IMR-90 (cell line): ENCODE data around the gene PITPNM2. TPM values are rescaled to one million over a fixed set of nuclear protein-coding genes. Genes with fewer than 3 reads are reported as not detected.

Experiments
- ATAC-seq: fragments of 200-7000 bp; cut with Tn5 transposase; 2 replicates; pipeline ENCODE4 v1.9.1; 2020; ENCODE audit warnings: low read depth, mild to moderate bottlenecking, moderate library complexity
- BruUV-seq: library from RNA; stranded (reverse); fragments of 400-500 nt; replicated peaks from 2 replicates; lab custom pipeline; 2021; lab: Mats Ljungman, UMichigan
- CTCF ChIA-PET: fragments of 300-600 bp; formaldehyde crosslinking; extraction: SDS; loops from one replicate; lab custom pipeline; 2021; ENCODE audit warnings: antibody characterized with exemption; lab: Yijun Ruan, JAX
- POLR2A ChIA-PET: fragments of 300-600 bp; sonication (Branson Sonifier 250); formaldehyde crosslinking; loops from one replicate; lab custom pipeline; 2022; ENCODE audit warnings: antibody characterized with exemption; ENCODE audit not compliant: unreplicated experiment; lab: Charles Lee
- DNase-seq: peaks from one replicate; pipeline ENCODE4 v3.0.0; 2013
- H2AFZ ChIP-seq: replicated peaks from 2 replicates; pipeline ENCODE3; 2013; ENCODE audit warnings: low read length, mild to moderate bottlenecking; ENCODE audit not compliant: poor library complexity
- H2AK5ac ChIP-seq: 2 replicates; pipeline ENCODE4 v1.6.1; 2013; ENCODE audit warnings: low read depth, low read length, inconsistent platforms
- H2AK9ac ChIP-seq: replicated peaks from 2 replicates; pipeline ENCODE3; 2013; ENCODE audit warnings: mild to moderate bottlenecking, low read depth, low read length, moderate library complexity; ENCODE audit not compliant: poor library complexity
- H2BK120ac ChIP-seq: 2 replicates; pipeline ENCODE4 v1.6.1; 2013; ENCODE audit warnings: low read depth, low read length, inconsistent platforms
- H2BK15ac ChIP-seq: 3 replicates; pipeline ENCODE4 v1.6.1; 2013; ENCODE audit warnings: low read depth, low read length, inconsistent platforms
- H2BK20ac ChIP-seq: 2 replicates; pipeline ENCODE4 v1.6.1; 2013; ENCODE audit warnings: low read depth, mild to moderate bottlenecking, inconsistent platforms, low read length, moderate library complexity
- H2BK5ac ChIP-seq: 2 replicates; pipeline ENCODE4 v1.6.1; 2013; ENCODE audit warnings: mild to moderate bottlenecking, low read depth, low read length, inconsistent platforms; ENCODE audit not compliant: poor library complexity, severe bottlenecking
- H3K14ac ChIP-seq: replicated peaks from 2 replicates; pipeline ENCODE4 v1.6.1; 2013; ENCODE audit warnings: low read depth, low read length, inconsistent platforms
- H3K18ac ChIP-seq: 2 replicates; pipeline ENCODE4 v1.6.1; 2013; ENCODE audit warnings: low read depth, low read length, control low read depth
- H3K23ac ChIP-seq: 2 replicates; pipeline ENCODE4 v1.6.1; 2013; ENCODE audit warnings: low read depth, low read length, inconsistent platforms
- H3K27ac ChIP-seq: 2 replicates; pipeline ENCODE4 v1.5.1; 2013; ENCODE audit warnings: mild to moderate bottlenecking, control low read depth, low read length; ENCODE audit not compliant: insufficient read depth
- H3K27me3 ChIP-seq: 2 replicates; pipeline ENCODE4 v1.6.1; 2013; ENCODE audit warnings: low read length; ENCODE audit not compliant: control insufficient read depth, insufficient read depth
- H3K36me3 ChIP-seq: 2 replicates; pipeline ENCODE4 v1.6.1; 2013; ENCODE audit warnings: low read length, mixed read lengths; ENCODE audit not compliant: control insufficient read depth, insufficient read depth
- H3K4ac ChIP-seq: 2 replicates; pipeline ENCODE4 v1.6.1; 2013; ENCODE audit warnings: low read depth, low read length, inconsistent platforms
- H3K4me1 ChIP-seq: 2 replicates; pipeline ENCODE4 v1.6.1; 2013; ENCODE audit warnings: low read length, mixed read lengths; ENCODE audit not compliant: control insufficient read depth, insufficient read depth
- H3K4me2 ChIP-seq: 2 replicates; pipeline ENCODE4 v1.6.1; 2013; ENCODE audit warnings: low read depth, mild to moderate bottlenecking, control low read depth, low read length, moderate library complexity
- H3K4me3 ChIP-seq: 2 replicates; pipeline ENCODE4 v1.5.1; 2013; ENCODE audit warnings: low read depth, mild to moderate bottlenecking, control low read depth, low read length, moderate library complexity; ENCODE audit not compliant: insufficient read depth
- H3K56ac ChIP-seq: 2 replicates; pipeline ENCODE4 v1.6.1; 2013; ENCODE audit warnings: low read length, inconsistent platforms; ENCODE audit not compliant: insufficient read depth; ENCODE audit errors: extremely low read depth
- H3K79me1 ChIP-seq, 2 experiments: 2 replicates each; pipeline ENCODE4 v1.6.1; 2013; ENCODE audit warnings: low read length in 2 of 2, inconsistent platforms in 1 of 2, low read depth in 1 of 2
- H3K9ac ChIP-seq: 2 replicates; pipeline ENCODE4 v1.6.1; 2013; ENCODE audit warnings: low read depth, low read length, control low read depth
- H3K9me1 ChIP-seq: 2 replicates; pipeline ENCODE4 v1.6.1; 2013; ENCODE audit warnings: low read length, inconsistent platforms; ENCODE audit not compliant: insufficient read depth
- H3K9me3 ChIP-seq: 2 replicates; pipeline ENCODE4 v1.6.1; 2013; ENCODE audit warnings: low read length; ENCODE audit not compliant: control insufficient read depth, insufficient read depth
- H4K20me1 ChIP-seq: 2 replicates; pipeline ENCODE4 v1.6.1; 2013; ENCODE audit warnings: low read length, inconsistent platforms; ENCODE audit not compliant: insufficient read depth
- H4K5ac ChIP-seq: 2 replicates; pipeline ENCODE4 v1.6.1; 2013; ENCODE audit warnings: mild to moderate bottlenecking, low read depth, low read length, control low read depth
- H4K8ac ChIP-seq, 2 experiments: 2 replicates each; pipeline ENCODE4 v1.6.1; 2013; ENCODE audit warnings: low read depth in 2 of 2, low read length in 2 of 2, control low read depth in 1 of 2, inconsistent platforms in 1 of 2
- H4K91ac ChIP-seq: 2 replicates; pipeline ENCODE4 v1.6.1; 2013; ENCODE audit warnings: low read depth, low read length, inconsistent platforms; ENCODE audit not compliant: insufficient read depth
- BHLHE40 ChIP-seq: fragments of 150-350 bp; IDR thresholded peaks from 2 replicates; pipeline ENCODE4 v1.6.1; 2016; ENCODE audit warnings: mild to moderate bottlenecking, low read depth, low read length
- CEBPB ChIP-seq: IDR thresholded peaks from 2 replicates; pipeline ENCODE4 v1.6.1; 2012; ENCODE audit warnings: low read depth, low read length, improper control_type of control experiment
- CHD1 ChIP-seq: IDR thresholded peaks from 2 replicates; pipeline ENCODE4 v1.6.1; 2012; ENCODE audit warnings: low read depth, low read length, improper control_type of control experiment
- CTCF ChIP-seq: conservative IDR thresholded peaks from 2 replicates; pipeline ENCODE4 v1.5.1; 2012; ENCODE audit warnings: mild to moderate bottlenecking, low read depth, low read length, improper control_type of control experiment
- ELK1 ChIP-seq: fragments of 150-350 bp; IDR thresholded peaks from 2 replicates; pipeline ENCODE4 v1.6.1; 2016; ENCODE audit warnings: low read depth, mild to moderate bottlenecking, low read length, moderate library complexity, borderline replicate concordance
- FOS ChIP-seq: fragments of 150-350 bp; IDR thresholded peaks from 2 replicates; pipeline ENCODE4 v1.6.1; 2016; ENCODE audit warnings: low read depth, low read length
- MAFK ChIP-seq: IDR thresholded peaks from 2 replicates; pipeline ENCODE4 v1.6.1; 2012; ENCODE audit warnings: low read depth, low read length, improper control_type of control experiment
- MAZ ChIP-seq: IDR thresholded peaks from 2 replicates; pipeline ENCODE4 v1.6.1; 2012; ENCODE audit warnings: low read depth, mild to moderate bottlenecking, low read length, improper control_type of control experiment, moderate library complexity, borderline replicate concordance
- MXI1 ChIP-seq: IDR thresholded peaks from 2 replicates; pipeline ENCODE4 v1.6.1; 2012; ENCODE audit warnings: low read depth, mild to moderate bottlenecking, low read length, moderate library complexity, borderline replicate concordance
- NFE2L2 ChIP-seq: fragments of 150-350 bp; IDR thresholded peaks from 2 replicates; pipeline ENCODE4 v1.6.1; 2016; ENCODE audit warnings: low read depth, mild to moderate bottlenecking, low read length
- POLR2A ChIP-seq: IDR thresholded peaks from 2 replicates; pipeline ENCODE4 v1.6.1; 2012; ENCODE audit warnings: mild to moderate bottlenecking, low read depth, low read length
- RAD21 ChIP-seq: IDR thresholded peaks from 2 replicates; pipeline ENCODE4 v1.6.1; 2012; ENCODE audit warnings: low read length, improper control_type of control experiment
- RCOR1 ChIP-seq: IDR thresholded peaks from 2 replicates; pipeline ENCODE4 v1.6.1; 2012; ENCODE audit warnings: mild to moderate bottlenecking, low read length, improper control_type of control experiment; ENCODE audit not compliant: insufficient replicate concordance
- RFX5 ChIP-seq: IDR thresholded peaks from 2 replicates; pipeline ENCODE4 v1.8.0; 2012; ENCODE audit warnings: low read depth, mild to moderate bottlenecking, low read length, moderate library complexity
- WGBS, 2 experiments: methylation state at CpG; one replicate each; pipeline versions ENCODE4 v1.1.5 to v1.1.7; 2013; ENCODE audit warnings: missing lambda C conversion rate in 2 of 2; ENCODE audit not compliant: insufficient read length in 1 of 2; ENCODE audit errors: extremely low coverage in 2 of 2; 5-methylcytosine and 5-hydroxymethylcytosine counted together
- dilution Hi-C: fragments of 300-500 bp; cut with HindIII; formaldehyde crosslinking; loops from one replicate; pipeline ENCODE4 v1.14.3; 2018; ENCODE audit warnings: low sequenced_read_pairs; ENCODE audit not compliant: unreplicated experiment
- in situ Hi-C: fragments of 300-500 bp; cut with MboI; formaldehyde crosslinking; loops from 3 replicates; pipeline ENCODE4 v1.14.3; 2019; ENCODE audit warnings: low sequenced_read_pairs, inconsistent platforms, mixed read lengths
- intact Hi-C: fragments of 100-400 bp; cut with micrococcal nuclease; formaldehyde crosslinking; loops from 2 replicates; pipeline ENCODE4 v1.10.0; 2022
- polyA plus RNA-seq, 3 experiments: library from polyadenylated mRNA; depleted of rRNA; stranded (reverse); fragments of >200 nt; gene quantifications; 2 replicates each; pipeline ENCODE4 v1.2.3, GENCODE V29; 2012; ENCODE audit warnings: low replicate concordance in 1 of 3
- total RNA-seq: library from RNA; depleted of rRNA; stranded (reverse); fragments of >200 nt; gene quantifications from 2 replicates; pipeline ENCODE4 v1.2.3, GENCODE V29; 2012

PITPNM2 gene
- total and polyA plus RNA-seq, 2 of the 4 experiments (the other 2 are of a cell fraction), result 1.6 to 3.0 TPM

DNA sequence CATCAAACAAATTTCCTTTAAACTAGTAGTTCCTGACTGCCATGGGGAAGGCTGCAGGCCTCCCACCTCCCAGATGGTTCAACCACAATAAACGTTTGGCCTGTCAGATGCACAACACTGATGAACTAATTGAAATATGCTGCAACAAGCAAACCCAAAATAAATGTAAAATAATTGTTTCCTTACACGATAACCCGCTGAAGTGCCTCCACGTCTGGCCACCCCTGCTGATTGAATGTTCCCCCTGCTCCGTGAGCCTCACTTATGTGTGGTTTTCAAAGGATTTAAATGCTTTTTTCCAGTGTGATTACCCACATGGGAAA, 8.4 kb downstream of the PITPNM2 start:
- dilution Hi-C loops, result no loop called here
- in situ Hi-C loops, result loop anchor here (10.0 kb wide), 1 partner anchor 158 kb away; the partner anchor contains the start of gene ARL6IP4
- Histone ChIP-seq H2AK5ac (no peak overlapping the region), H3K36me3 (no peaks in the 10 kb centered on the region), H2AFZ (no peak overlapping the region), H4K91ac (no peak overlapping the region), H3K4me1 (peaks cover 33% of the 10 kb centered on the region), H2BK5ac (no peak overlapping the region), H2BK120ac (no peak overlapping the region), H3K4me2 (no peak overlapping the region), H3K9me1 (peaks cover 18% of the 10 kb centered on the region), H3K27ac (no peak overlapping the region; the same call in 1 of the 2 replicates), H4K8ac (no peak overlapping the region), H3K79me1 (peaks cover 30 to 56% of the 10 kb centered on the region in 2 experiments), H3K4ac (no peak overlapping the region), H2BK15ac (no peak overlapping the region), H3K56ac (no peak overlapping the region), H4K5ac (no peak overlapping the region), H3K27me3 (no peaks in the 10 kb centered on the region), H3K18ac (no peak overlapping the region), H3K14ac (no peak overlapping the region), H3K9me3 (no peaks in the 10 kb centered on the region), H3K23ac (no peak overlapping the region), H2BK20ac (no peak overlapping the region), H3K4me3 (no peak overlapping the region), H3K9ac (no peak overlapping the region), H2AK9ac (no peak overlapping the region), H4K20me1 (peaks cover 18% of the 10 kb centered on the region)
- ATAC-seq (no peak), DNase-seq (no peak)
- intact Hi-C loops, result no loop called here
- TF ChIP-seq RCOR1 (no peak), ELK1 (no peak), RFX5 (no peak), MAZ (no peak), CHD1 (no peak), FOS (no peak), NFE2L2 (no peak), CEBPB (no peak), RAD21 (no peak), MAFK (no peak), BHLHE40 (no peak), POLR2A (no peak), MXI1 (no peak), CTCF (no peak)
- ChIA-PET CTCF (no interaction called here), POLR2A (no interaction called here)
- no TSS peak for BruUV-seq
- WGBS, 2 experiments, result no CpG with 5 or more reads among the region's 5 CpGs
